ENCODE measurements around the gene SERPINA3. TPM values are rescaled to one million over a fixed set of nuclear protein-coding genes. Genes with fewer than 3 reads are reported as not detected.

Gene SERPINA3
- total RNA-seq, 1 experiment from 2014 or later = not detected

- DNase-seq (ENCODE audit: low spot score) = no peak
These were observed 43.0 kb downstream of the SERPINA3 start for GRCh38 chr14:94655169-94655710.

DNA sequence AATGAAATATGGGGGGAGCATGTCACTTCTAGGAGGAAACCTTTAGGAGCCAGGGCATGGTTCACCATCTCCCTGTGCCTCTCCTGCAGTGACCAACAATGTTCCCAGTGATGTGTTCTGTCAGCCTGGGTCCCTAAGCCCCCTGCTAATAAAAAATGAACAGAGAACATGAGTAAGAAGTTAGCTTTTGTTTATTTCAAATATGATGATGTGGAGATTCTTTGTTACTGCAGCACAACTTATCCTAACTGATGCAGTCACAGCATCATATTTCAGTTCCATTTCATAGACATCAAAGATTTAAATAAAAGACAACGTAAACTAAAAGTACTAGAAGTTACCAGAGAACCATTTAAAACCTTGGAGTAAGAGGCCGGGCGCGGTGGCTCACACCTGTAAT, 43.9 kb downstream of the SERPINA3 start:
- no peak for DNase-seq (ENCODE audit: low spot score)

- DNase-seq (ENCODE audit: low spot score) = no peak
These were observed 47.1 kb downstream of the SERPINA3 start for GRCh38 chr14:94659256-94659655.

DNA sequence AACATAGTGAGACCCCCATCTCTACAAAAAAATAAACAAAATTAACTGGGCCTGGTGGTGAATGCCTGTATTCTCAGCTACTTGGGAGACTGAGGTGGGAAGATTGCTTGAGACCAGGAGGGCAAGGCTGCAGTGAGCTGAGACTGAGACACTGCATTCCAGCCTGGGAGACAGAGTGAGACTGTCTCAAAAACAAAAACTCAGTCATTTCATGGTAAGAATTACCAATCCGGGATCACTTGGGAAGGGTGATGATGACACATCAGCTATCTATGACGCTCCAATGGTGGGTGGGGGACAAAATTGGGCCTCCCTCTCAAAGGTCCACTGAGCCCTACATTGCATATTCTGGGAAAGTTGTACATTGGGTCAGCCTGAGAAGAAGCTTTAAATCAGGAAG, 47.7 kb downstream of the SERPINA3 start:
- no peak for DNase-seq (ENCODE audit: low spot score)

DNA sequence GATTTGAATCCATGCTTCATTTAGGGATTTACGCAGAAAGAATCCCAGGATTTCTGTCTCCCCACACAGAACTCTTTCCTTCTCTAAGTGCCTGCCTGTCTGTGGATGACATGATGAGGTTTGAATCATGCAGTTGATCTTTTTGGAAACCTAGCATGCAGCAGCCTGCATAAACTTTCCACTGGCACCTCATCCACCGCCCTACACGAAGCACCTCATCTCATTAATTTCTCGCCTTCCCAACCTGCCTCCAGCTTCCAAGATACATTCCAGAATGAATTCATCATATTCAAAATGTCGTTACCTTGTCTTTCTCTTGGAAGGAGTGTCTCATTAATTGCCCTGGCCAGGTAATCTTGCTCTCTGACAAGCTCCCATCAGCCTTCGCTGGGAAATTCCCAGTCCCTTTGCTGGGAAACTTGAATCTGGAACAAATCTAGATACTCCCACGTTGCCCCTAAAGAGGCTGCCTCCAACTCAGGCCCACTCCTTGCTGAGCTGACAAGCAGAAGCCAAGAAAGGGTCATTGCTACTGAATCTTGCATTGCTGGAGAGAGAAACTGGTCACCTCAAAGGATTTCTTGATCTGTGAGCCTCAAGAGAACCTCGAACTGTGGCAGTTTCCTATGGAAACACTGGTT, 48.2 kb downstream of the SERPINA3 start:
- no peak for DNase-seq (ENCODE audit: low spot score)

- DNase-seq (ENCODE audit: low spot score) = no peak
These were observed 51.3 kb downstream of the SERPINA3 start for GRCh38 chr14:94663538-94663937.

DNA sequence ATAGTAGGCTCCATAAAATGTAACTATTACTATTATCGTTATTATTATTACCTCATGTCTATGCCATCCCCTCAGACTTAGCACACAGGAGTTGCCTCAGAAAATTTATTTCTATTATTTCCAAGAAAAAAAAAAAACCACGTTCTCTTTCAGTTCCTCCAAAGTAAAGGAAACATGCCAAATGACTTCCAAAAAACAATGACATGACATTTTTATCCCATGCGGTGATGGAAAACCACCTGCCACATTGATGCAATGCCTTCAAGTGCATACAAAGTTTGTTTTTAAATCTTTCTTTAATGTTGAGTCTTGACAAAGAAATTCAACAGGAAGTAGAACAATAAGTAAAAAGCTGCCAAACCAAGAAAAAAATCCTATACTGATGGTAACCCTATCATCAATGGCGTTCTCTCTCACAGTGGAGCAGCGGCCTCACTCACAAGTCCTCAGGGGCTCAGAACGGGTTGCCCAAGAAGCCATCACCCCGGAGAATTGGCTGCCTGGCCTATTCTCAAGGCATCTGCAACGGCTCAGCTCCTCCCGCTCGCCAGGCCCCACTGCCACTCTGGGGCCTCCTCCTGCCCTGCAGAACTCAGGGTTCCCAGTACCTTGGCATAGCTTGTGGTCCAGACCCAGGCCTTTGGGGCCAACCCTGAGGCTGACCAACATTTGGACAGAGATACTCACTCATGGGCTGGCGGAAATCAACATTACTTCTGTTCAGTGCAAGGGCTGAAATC, 51.9 kb downstream of the SERPINA3 start:
- DNase-seq (ENCODE audit: low spot score) = no peak

GRCh38 chr14:94665121-94665520, 52.9 kb downstream of the SERPINA3 start:
- no peak for DNase-seq (ENCODE audit: low spot score)

DNA sequence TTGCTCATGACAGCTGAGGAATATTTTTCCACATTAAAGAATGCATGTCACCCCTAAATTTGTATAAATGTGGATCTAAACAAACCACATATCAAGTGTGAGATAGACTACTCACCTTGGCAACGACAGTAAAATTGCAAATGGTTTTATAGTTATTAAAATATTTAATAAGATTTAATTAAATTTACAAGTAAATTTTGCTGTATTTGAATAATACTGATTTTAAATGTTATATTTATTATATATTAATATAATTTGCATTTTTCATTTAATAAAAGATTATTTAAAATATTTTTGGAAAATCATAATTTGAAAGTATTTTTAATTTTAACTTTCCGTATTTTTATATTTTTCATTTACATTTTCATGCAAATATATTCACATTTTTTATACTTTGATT, 53.4 kb downstream of the SERPINA3 start:
- DNase-seq (ENCODE audit: low spot score) = no peak

DNA sequence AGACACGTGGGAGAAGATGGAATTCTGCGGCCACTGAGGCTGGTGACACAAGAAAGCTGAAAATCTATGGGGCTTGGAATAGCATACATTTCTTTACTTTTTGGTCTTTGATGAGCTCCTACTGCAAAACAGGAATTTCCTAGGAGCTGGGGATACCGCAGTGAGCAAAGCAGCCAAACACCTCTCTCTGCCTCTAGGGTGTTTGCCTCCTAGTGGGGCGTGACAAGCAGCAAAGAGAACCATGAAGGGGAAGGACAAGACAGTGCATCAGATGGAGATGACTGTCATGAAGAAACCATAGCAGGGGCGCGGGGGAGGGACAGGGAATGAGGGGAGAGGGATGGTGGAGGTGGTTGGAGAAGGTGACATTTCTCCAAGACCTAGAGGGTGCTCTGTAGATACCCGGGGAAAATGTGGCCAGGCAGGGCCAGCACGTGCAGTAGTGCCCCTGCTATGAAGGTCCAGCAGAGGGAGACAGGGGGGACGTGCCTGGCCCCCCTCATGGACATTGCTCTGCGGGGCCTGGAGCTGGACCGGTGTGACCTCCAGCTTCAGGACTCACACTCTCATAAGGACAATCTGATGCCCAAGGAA, 58.6 kb downstream of the SERPINA3 start:
- no peak for DNase-seq (ENCODE audit: low spot score)

- DNase-seq (ENCODE audit: low spot score) = no peak
These were observed 59.8 kb downstream of the SERPINA3 start for GRCh38 chr14:94671870-94672444.

DNA sequence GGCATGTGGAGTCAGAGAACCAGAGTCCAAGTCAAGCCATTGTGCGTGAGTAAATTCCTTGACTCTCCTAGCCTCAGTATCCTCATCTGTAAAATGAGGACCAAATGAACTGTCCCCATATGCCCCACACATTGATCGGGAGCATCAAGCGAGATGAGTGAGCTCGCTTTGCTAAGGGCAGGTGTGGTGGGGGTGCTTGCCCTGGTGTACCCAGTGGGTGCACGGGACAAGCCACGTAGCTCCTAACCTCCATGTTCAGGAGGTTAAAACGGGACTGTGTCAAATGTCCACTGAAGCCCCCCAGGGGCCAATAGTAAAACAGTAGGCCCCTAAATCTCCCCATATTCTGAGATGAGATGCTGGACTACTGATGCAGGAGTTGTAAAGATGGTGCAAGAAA, 60.9 kb downstream of the SERPINA3 start:
- no peak for DNase-seq (ENCODE audit: low spot score)

Other genes with a start within 250 kb of the SERPINA3 start
- not detected in 2 replicates for gene SERPINA2, start 245.7 kb upstream of the SERPINA3 start, total RNA-seq (2014; rRNA removed; shearing (Covaris generic))
- gene SERPINA1, start 223.8 kb upstream of the SERPINA3 start, total RNA-seq (2014; rRNA removed; shearing (Covaris generic)) = 0.78 and 1.2 TPM in 2 replicates
- gene SERPINA11, start 159.6 kb upstream of the SERPINA3 start, total RNA-seq (2014; rRNA removed; shearing (Covaris generic)) = not detected in 2 replicates
- gene SERPINA9, start 136.2 kb upstream of the SERPINA3 start, total RNA-seq (2014; rRNA removed; shearing (Covaris generic)) = 0.34 TPM in 1 of 2 replicates, not detected in the other
- not detected in 2 replicates for gene SERPINA12, start 102.9 kb upstream of the SERPINA3 start, total RNA-seq (2014; rRNA removed; shearing (Covaris generic))
- gene SERPINA4, start 50.9 kb upstream of the SERPINA3 start, total RNA-seq (2014; rRNA removed; shearing (Covaris generic)) = not detected in 2 replicates
- gene SERPINA5, start 31.0 kb upstream of the SERPINA3 start, total RNA-seq (2014; rRNA removed; shearing (Covaris generic)) = 0.36 TPM in 1 of 2 replicates, not detected in the other
- not detected in 2 replicates for gene GSC, start 157.7 kb downstream of the SERPINA3 start, total RNA-seq (2014; rRNA removed; shearing (Covaris generic))

Data from A172 (cell line).